Coronary artery (tissue), 2 donors: ENCODE measurements around the gene HECTD4.

Source experiments
- DNase-seq: peaks from one replicate; pipeline ENCODE4 v3.0.0-alpha.2; 2017; ENCODE audit warnings: low spot score
- H3K27ac ChIP-seq, 2 donors: fragments of 200-600 bp; sonication (generic); one replicate each; pipeline ENCODE4 v1.5.1; 2016 to 2019
- H3K4me3 ChIP-seq: fragments of 200-600 bp; sonication (generic); 2 replicates; pipeline ENCODE4 v1.5.1; 2016; ENCODE audit warnings: mild to moderate bottlenecking, moderate library complexity
- TF ChIP-seq, protein P1 (sequence below): fragments of 200-600 bp; sonication (generic); IDR thresholded peaks from one replicate; pipeline ENCODE4 v1.5.1; 2019; ENCODE audit warnings: antibody characterized with exemption

The HECTD4 gene, protein sequence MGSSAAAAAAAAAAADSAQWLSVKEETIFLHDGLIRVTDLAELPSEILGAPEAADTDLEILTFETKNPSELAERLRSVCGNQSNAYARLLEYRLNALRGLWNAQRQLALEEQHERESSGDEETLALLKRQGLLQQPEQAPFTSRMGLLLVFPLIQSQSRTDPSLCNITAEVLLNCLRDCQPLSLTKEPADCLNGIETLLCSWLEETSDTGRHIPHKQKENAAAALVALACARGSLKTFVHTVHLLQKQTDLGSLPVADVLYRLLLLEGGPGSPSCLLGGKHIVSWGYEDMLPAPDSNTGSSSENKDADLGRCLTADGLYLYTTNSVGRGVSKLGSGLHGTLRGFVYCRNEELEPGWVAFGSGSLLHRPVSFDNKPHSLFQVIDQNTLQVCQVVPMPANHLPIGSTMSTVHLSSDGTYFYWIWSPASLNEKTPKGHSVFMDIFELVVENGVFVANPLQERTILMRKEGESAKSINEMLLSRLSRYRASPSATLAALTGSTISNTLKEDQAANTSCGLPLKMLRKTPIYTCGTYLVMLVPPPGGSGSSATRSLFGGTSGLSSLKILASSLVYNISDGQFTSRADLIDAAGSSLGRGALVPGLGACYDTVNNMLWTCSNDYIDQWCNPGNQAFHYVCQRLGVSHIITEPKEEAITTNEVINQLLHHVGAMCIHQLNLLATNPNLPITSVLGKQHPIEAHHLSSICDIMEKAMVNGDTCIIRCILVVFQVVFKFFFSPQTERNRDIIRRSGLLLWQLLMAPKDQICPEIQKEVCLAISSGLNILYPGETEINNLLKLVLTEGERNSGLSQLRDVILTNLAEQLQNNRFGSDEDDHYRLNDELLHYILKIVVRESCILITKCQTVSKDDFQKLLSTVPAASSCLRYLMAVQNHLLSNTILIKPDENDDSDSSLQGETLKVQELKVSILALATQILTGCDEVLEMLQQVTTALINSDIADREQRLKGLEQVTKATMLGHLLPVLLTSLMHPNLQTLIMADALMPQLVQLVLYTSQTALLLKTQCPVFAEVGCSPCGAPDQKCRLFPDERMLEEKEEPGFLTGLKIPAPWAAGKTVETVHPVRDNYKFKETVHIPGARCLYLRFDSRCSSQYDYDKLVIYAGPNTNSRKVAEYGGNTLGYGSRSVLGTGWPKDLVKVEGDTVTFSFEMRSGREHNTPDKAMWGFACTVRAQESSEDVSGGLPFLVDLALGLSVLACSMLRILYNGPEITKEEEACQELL (N-terminal part only)

DNA sequence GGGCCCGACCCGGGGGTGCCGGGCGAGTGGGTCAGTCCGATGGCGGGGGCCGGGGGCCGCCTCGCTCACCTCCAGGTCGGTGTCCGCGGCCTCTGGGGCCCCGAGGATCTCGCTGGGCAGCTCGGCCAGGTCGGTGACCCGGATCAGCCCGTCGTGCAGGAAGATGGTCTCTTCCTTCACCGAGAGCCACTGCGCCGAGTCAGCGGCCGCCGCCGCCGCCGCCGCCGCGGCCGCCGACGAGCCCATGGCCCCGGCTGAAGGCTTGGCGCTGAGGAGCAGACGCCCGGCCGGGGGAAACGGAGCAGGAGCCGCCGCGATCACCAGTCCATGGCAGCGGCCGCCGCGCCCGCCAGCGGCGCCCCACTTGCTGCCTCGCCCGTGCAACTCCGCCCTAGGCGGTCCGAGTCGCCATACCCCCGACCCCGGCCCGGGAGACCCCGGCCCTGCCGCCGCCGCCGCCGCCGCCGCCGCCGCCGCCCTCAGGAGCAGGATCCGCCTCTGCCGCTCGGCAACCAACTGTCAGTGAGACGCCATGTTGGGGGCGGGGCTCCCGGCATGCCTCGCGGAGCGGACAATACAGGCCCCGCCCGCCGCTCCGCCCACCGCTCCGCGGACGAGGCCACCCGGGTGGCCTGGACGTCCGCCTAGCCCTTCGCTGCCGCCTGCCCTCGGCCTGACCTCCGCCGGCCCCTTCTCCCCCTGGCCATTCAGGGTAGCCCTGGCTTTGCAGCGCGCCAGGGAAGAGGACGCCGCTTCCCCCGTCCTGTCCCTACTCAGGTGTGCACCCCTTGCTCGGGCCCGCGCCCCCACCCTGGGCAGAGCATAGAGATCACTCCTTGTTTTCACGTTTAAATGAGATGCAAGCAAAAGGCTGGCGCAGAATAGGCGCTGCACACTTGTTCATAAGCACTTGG is at the start of gene HECTD4:
HECTD4 (minus strand) TSS at position 549 of the 914 bp plus-strand sequence; CDS start at position 246, 303 bp downstream.
- TF ChIP-seq, protein P1, sequence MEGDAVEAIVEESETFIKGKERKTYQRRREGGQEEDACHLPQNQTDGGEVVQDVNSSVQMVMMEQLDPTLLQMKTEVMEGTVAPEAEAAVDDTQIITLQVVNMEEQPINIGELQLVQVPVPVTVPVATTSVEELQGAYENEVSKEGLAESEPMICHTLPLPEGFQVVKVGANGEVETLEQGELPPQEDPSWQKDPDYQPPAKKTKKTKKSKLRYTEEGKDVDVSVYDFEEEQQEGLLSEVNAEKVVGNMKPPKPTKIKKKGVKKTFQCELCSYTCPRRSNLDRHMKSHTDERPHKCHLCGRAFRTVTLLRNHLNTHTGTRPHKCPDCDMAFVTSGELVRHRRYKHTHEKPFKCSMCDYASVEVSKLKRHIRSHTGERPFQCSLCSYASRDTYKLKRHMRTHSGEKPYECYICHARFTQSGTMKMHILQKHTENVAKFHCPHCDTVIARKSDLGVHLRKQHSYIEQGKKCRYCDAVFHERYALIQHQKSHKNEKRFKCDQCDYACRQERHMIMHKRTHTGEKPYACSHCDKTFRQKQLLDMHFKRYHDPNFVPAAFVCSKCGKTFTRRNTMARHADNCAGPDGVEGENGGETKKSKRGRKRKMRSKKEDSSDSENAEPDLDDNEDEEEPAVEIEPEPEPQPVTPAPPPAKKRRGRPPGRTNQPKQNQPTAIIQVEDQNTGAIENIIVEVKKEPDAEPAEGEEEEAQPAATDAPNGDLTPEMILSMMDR: no peak
- H3K4me3 ChIP-seq: peak within 1 kb of the TSS; percentile 97
- H3K27ac ChIP-seq: peak within 1 kb of the TSS; percentile 63 to 92
- DNase-seq: peak; percentile 93

DNA sequence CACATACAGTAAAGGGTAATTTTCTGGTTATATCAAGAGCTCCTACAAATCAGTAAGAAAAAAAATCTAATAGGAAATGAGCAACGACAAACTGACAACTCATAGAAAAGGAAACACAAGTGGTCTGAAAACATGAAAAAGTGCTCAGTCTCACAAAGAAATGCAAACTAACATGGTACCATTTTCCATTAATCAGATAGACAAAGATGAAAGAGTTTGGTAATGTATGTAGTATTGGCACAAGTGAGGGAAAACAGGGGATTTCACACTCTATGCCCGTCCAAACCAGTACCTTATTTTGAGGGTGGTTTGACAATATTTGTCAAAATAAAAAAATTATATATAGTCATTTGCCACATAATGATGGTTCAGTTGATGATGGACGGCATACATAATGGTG is 49.7 kb upstream of the HECTD4 start:
- H3K27ac ChIP-seq: no peak overlapping the region
- no peak for DNase-seq
- TF ChIP-seq, protein P1: no peak
- H3K4me3 ChIP-seq: no peak overlapping the region

DNA sequence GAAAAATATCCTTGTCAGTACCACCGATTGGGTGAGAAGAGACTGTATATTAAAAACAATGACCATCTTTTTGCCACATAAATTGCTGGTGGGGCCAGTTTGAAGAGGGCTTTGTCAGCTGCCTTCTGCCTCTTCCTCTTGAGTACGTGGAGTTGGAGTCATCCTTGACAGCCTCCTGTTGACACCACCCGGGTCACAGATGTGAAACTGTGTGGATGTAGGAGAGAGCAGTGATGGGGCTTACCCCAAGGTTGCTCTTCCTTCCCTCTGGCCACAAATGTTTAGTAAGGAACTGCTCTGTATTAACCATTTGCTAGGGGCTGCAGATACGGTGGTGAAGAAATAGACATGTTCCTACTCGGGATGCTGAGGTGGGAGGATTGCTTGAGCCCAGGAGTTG is 48.7 kb upstream of the HECTD4 start:
- DNase-seq: no peak
- H3K27ac ChIP-seq: no peak overlapping the region
- no peak overlapping the region for H3K4me3 ChIP-seq
- TF ChIP-seq, protein P1: no peak

DNA sequence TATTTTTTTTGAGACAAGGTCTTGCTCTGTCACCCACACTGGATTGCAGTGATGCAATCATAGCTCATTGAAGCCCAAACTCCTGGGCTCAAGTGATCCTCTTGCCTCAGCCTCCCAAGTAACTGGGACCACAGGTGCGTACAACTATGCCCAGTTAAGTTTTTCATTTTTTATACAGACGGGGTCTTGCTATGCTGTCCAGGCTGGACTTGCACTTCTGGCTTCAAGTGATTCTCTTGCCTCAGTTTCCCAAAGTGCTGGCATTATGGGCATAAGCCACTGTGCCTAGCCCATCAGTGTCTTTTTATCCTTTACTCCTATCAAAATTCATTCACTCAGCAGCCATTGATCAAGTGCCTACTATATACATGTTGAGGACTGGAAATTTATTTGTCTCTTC is 45.5 kb upstream of the HECTD4 start:
- no peak overlapping the region for H3K4me3 ChIP-seq
- TF ChIP-seq, protein P1: no peak
- DNase-seq: no peak
- H3K27ac ChIP-seq: no peak overlapping the region

DNA sequence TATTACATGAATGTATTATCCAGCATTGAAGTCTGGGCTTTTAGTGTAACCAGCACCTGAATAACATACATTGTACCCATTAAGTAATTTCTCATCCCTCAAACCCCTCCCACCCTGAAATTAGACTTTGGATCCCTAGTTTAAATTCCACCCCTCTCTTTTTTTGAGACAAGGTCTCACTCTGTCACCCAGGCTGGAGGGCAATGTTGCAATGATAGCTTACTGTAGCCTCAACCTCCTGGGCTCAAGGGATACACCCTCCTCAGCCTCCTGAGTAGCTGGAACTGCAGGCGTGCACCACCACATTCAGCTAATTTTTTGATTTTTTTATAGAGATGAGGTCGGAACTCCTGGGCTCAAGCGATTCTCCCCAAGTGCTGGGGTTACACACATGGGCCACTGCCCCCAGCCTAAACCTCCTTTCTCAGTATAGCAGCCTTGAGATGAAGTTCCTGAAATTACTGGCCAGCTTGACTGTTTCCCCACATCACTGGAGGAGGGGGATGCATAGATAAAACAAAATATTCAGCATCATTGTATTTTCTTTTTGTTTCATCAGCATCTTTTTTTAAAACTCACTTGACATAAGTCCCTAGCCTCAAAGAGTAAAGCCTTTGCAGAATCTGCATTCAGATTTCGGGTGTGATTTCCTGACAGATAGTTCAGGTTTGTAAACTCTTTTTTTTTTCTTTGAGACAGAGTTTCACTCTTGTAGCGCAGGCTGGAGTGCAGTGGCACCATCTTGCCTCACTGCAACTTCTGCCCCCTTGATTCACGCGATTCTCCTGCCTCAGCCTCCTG is 43.6 kb upstream of the HECTD4 start:
- H3K4me3 ChIP-seq: no peak overlapping the region
- no peak for DNase-seq
- TF ChIP-seq, protein P1: no peak
- no peak overlapping the region for H3K27ac ChIP-seq
